Stomach (tissue), 9 donors: ENCODE results near the gene ERICH3. TPM values are rescaled to one million over a fixed set of nuclear protein-coding genes. Genes with fewer than 3 reads are reported as not detected.

ENCODE experiments used
- DNase-seq, 2 donors: peaks; one replicate each; pipeline versions ENCODE4 v3.0.0 to v3.0.0-alpha.2; 2013 to 2019
- H3K27ac ChIP-seq, 5 donors: fragments of 200-600 bp in 4 of 5; sonication (generic) in 4 of 5; one replicate each; pipeline ENCODE4 v1.5.1; 2013 to 2019; ENCODE audit warnings: mild to moderate bottlenecking in 1 of 5, moderate library complexity in 1 of 5
- H3K27me3 ChIP-seq, 3 donors: fragments of 200-600 bp; sonication (generic); one replicate each; pipeline ENCODE4 v1.5.1; 2017 to 2019; ENCODE audit warnings: mixed run types in 1 of 3
- H3K36me3 ChIP-seq, 4 donors: fragments of 200-600 bp; sonication (generic); 1 replicate in 3 of 4; 2 replicates in 1 of 4; pipeline ENCODE4 v1.5.1; 2016 to 2019
- H3K4me1 ChIP-seq, 4 donors: fragments of 200-600 bp; sonication (generic); one replicate each; pipeline ENCODE4 v1.5.1; 2016 to 2019
- H3K4me3 ChIP-seq, 4 donors: fragments of 200-600 bp; sonication (generic) in 3 of 4; one replicate each; pipeline ENCODE4 v1.5.1; 2016 to 2019; ENCODE audit warnings: mild to moderate bottlenecking in 1 of 4
- H3K9me3 ChIP-seq, 4 donors: fragments of 200-600 bp; sonication (generic); one replicate each; pipeline ENCODE4 v1.5.1; 2016 to 2019
- CTCF ChIP-seq, 7 experiments: fragments of 450-650 bp in 4 of 7; fragments of 200-600 bp in 3 of 7; sonication (generic) in 3 of 7; IDR thresholded peaks; one replicate each; pipeline ENCODE4 v1.5.1; 2016 to 2019; ENCODE audit warnings: antibody characterized with exemption in 7 of 7, control low read depth in 2 of 7, mild to moderate bottlenecking in 1 of 7
- EP300 ChIP-seq: sonication (generic); formaldehyde crosslinking; IDR thresholded peaks from one replicate; pipeline ENCODE4 v1.6.1; 2017; ENCODE audit warnings: antibody characterized with exemption
- POLR2A ChIP-seq, 4 donors: fragments of 450-650 bp; IDR thresholded peaks; one replicate each; pipeline ENCODE4 v1.6.1; 2016; ENCODE audit warnings: antibody characterized with exemption in 4 of 4, control low read depth in 2 of 4, mild to moderate bottlenecking in 1 of 4, moderate library complexity in 1 of 4
- POLR2AphosphoS5 ChIP-seq, 3 donors: sonication (generic); formaldehyde crosslinking; IDR thresholded peaks; one replicate each; pipeline ENCODE4 v1.6.1; 2016; ENCODE audit warnings: antibody characterized with exemption in 3 of 3
- WGBS, 5 donors: extraction: QIAGEN DNeasy Blood & Tissue Kit in 3 of 5; methylation state at CpG; one replicate each; pipeline versions ENCODE4 v1.1.5 to v1.1.7; 2013 to 2018; 5-methylcytosine and 5-hydroxymethylcytosine counted together
- intact Hi-C: fragments of 100-400 bp; cut with DNase I; formaldehyde crosslinking; loops from one replicate; pipeline ENCODE4 v1.15.1; 2023; ENCODE audit warnings: low total_unique reads
- polyA plus RNA-seq, 3 donors: library from polyadenylated mRNA; stranded (reverse); fragments of 200-250 nt; gene quantifications; one replicate each; pipeline ENCODE4 v1.2.3, GENCODE V29; 2013
- total RNA-seq, 5 donors: library from RNA; depleted of rRNA; stranded (reverse); fragments of >200 nt; gene quantifications; one replicate each; pipeline versions ENCODE4 v1.1.0 to v1.2.3, GENCODE V29; 2014 to 2016
- donor health status: healthy with polysubstance abuse.
- donor health status: Bipolar disorder and iron deficiency.
- donor health status: healthy.

Gene ERICH3
- total and polyA plus RNA-seq, 8 donors, result 0.05 to 0.55 TPM; not detected in 6

GRCh38 chr1:74715236-74715502, 41.6 kb upstream of the ERICH3 start:
- intact Hi-C loops, result no loop called here
- no peak for DNase-seq
- WGBS, 5 donors, result 76 to 100% (median 84%) methylated on average over 1 of the region's 1 CpG
- peaks cover 15 to 97% (median 91%) of the 10 kb centered on the region in 4 donors for H3K36me3 ChIP-seq
- H3K4me1 ChIP-seq, result peaks cover 0 to 31% (median 10%) of the 10 kb centered on the region in 4 donors
- peak overlapping the region in 1 of 5 donors; percentile 51 for H3K27ac ChIP-seq
- H3K9me3 ChIP-seq, result no peaks in the 10 kb centered on the region
- H3K27me3 ChIP-seq, result no peaks in the 10 kb centered on the region
- H3K4me3 ChIP-seq, result no peak overlapping the region
- TF ChIP-seq EP300, result no peak
- TF ChIP-seq POLR2AphosphoS5 (IDR thresholded peaks at IDR 0.05), result no peak
- no peak for TF ChIP-seq POLR2A (IDR thresholded peaks at IDR 0.05)
- TF ChIP-seq CTCF (IDR thresholded peaks at IDR 0.05), result no peak

GRCh38 chr1:74714429-74715235, 41.0 kb upstream of the ERICH3 start:
- Histone ChIP-seq H3K27ac (peak overlapping the region in 1 of 5 donors; percentile 51), H3K4me1 (peaks cover 0 to 31% (median 10%) of the 10 kb centered on the region in 4 donors), H3K27me3 (no peaks in the 10 kb centered on the region), H3K36me3 (peaks cover 12 to 97% (median 92%) of the 10 kb centered on the region in 4 donors), H3K9me3 (no peaks in the 10 kb centered on the region), H3K4me3 (no peak overlapping the region)
- WGBS, 5 donors, result 42 to 56% (median 52%) methylated on average over 1 of the region's 1 CpG
- intact Hi-C loops, result no loop called here
- TF ChIP-seq EP300 (no peak), POLR2AphosphoS5 (IDR thresholded peaks at IDR 0.05) (no peak), POLR2A (IDR thresholded peaks at IDR 0.05) (no peak), CTCF (IDR thresholded peaks at IDR 0.05) (no peak)
- DNase-seq, result no peak

GRCh38 chr1:74713849-74714248, 40.3 kb upstream of the ERICH3 start:
- WGBS, 5 donors, result 82 to 95% (median 86%) methylated on average over 3 of the region's 3 CpGs
- H3K9me3 ChIP-seq, result no peaks in the 10 kb centered on the region
- H3K36me3 ChIP-seq, result peaks cover 12 to 97% (median 92%) of the 10 kb centered on the region in 4 donors
- DNase-seq, result no peak
- peaks cover 0 to 31% (median 10%) of the 10 kb centered on the region in 4 donors for H3K4me1 ChIP-seq
- intact Hi-C loops, result no loop called here
- TF ChIP-seq CTCF (IDR thresholded peaks at IDR 0.05), result no peak
- no peak for TF ChIP-seq EP300
- TF ChIP-seq POLR2A (IDR thresholded peaks at IDR 0.05), result no peak
- TF ChIP-seq POLR2AphosphoS5 (IDR thresholded peaks at IDR 0.05), result no peak
- peak overlapping the region in 1 of 5 donors; percentile 51 for H3K27ac ChIP-seq
- no peaks in the 10 kb centered on the region for H3K27me3 ChIP-seq
- no peak overlapping the region for H3K4me3 ChIP-seq

GRCh38 chr1:74712881-74713280, 39.3 kb upstream of the ERICH3 start:
- WGBS, 5 donors, result 29 to 55% (median 36%) methylated on average over 1 of the region's 1 CpG
- no peak for TF ChIP-seq POLR2AphosphoS5 (IDR thresholded peaks at IDR 0.05)
- TF ChIP-seq EP300, result no peak
- TF ChIP-seq CTCF (IDR thresholded peaks at IDR 0.05), result no peak
- TF ChIP-seq POLR2A (IDR thresholded peaks at IDR 0.05), result no peak
- intact Hi-C loops, result no loop called here
- DNase-seq, result no peak
- peak overlapping the region in 2 of 5 donors; percentile 43 to 51 for H3K27ac ChIP-seq
- no peaks in the 10 kb centered on the region for H3K9me3 ChIP-seq
- H3K4me1 ChIP-seq, result peaks cover 0 to 31% (median 10%) of the 10 kb centered on the region in 4 donors
- no peaks in the 10 kb centered on the region for H3K27me3 ChIP-seq
- peaks cover 7 to 97% (median 92%) of the 10 kb centered on the region in 4 donors for H3K36me3 ChIP-seq
- no peak overlapping the region for H3K4me3 ChIP-seq
